ENCODE measurements around the gene LRRC1.
A peak's percentile ranks its signal among the peaks of the same experiment; 100 is the strongest.

Gene LRRC1

DNA sequence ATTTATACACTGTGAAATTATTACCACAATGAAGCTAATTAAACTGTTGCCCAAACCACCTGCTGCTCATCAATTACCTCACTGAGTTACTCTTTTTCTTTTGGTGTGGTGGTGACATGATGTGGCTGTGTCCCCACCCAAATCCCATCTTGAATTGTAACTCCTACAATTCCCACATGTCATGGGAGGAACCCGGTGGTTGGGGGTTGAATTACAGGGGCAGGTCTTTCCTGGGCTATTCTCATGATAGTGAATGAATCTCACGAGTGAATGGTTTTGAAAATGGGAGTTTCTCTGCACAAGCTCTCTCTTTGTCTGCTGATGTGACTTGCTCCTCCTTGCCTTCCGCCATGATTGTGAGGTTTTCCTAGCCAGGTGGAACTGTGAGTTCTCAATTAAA is 145.0 kb downstream of the LRRC1 start:
- Histone ChIP-seq H2BK120ac (ENCODE audit: low read depth, low read length) (no peak overlapping the region), H2AK5ac (ENCODE audit: low read length) (no peak overlapping the region), H3K56ac (ENCODE audit: low read length) (no peak overlapping the region), H3K4ac (ENCODE audit: low read depth, low read length) (no peak overlapping the region), H2BK5ac (ENCODE audit: low read length) (no peak overlapping the region), H4K8ac (ENCODE audit: low read depth, low read length) (no peak overlapping the region), H3K27me3 (ENCODE audit: insufficient read depth, low read length, poor library complexity) (no peaks in the 10 kb centered on the region), H3K4me3 (ENCODE audit: low read length) (no peak overlapping the region), H3K79me2 (ENCODE audit: control insufficient read depth, insufficient read depth, low read length) (no peaks in the 10 kb centered on the region), H4K5ac (ENCODE audit: low read length) (no peak overlapping the region), H3K36me3 (ENCODE audit: control insufficient read depth, insufficient read depth, low read length) (no peaks in the 10 kb centered on the region), H3K27ac (ENCODE audit: low read depth, low read length) (no peak overlapping the region), H3K23ac (ENCODE audit: low read length) (no peak overlapping the region), H3K18ac (ENCODE audit: low read length) (no peak overlapping the region), H3K9ac (ENCODE audit: low read length) (no peak overlapping the region), H3K4me1 (ENCODE audit: control insufficient read depth, low read depth, low read length) (no peaks in the 10 kb centered on the region), H3K4me2 (ENCODE audit: low read length) (no peak overlapping the region), H3K79me1 (ENCODE audit: low read length) (no peaks in the 10 kb centered on the region), H2BK15ac (replicated peaks; ENCODE audit: low read depth) (no peak overlapping the region)
- WGBS (ENCODE audit: extremely low coverage, insufficient coverage, low lambda C conversion rate): no CpG with 5 or more reads among the region's 3 CpGs
- peak; percentile 36 for DNase-seq

DNA sequence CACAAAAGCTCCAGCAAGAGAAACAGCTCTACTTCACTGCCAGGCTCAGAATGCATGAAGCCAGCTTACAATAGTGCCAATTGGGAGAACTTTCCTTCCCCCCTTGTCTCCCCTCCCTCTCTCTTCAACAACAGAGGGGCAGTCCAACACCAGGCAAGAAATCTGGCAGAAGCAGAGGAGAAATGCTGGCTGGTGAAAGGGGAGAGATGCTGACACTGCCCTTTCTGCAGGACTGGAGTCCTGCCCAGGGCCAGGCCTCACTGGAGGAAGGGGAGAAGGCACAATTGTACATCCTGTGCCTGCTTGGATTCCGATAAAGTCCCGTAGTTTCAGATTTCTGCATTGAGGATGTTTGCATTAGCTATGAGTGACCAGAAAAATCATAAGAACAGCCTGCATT is 148.6 kb downstream of the LRRC1 start:
- no peak overlapping the region for H2AK5ac ChIP-seq (ENCODE audit: low read length)
- DNase-seq: no peak
- H2BK120ac ChIP-seq (ENCODE audit: low read depth, low read length): no peak overlapping the region
- H3K79me2 ChIP-seq (ENCODE audit: control insufficient read depth, insufficient read depth, low read length): no peaks in the 10 kb centered on the region
- H3K18ac ChIP-seq (ENCODE audit: low read length): no peak overlapping the region
- H3K4me1 ChIP-seq (ENCODE audit: control insufficient read depth, low read depth, low read length): no peaks in the 10 kb centered on the region
- no peak overlapping the region for H2BK15ac ChIP-seq (replicated peaks; ENCODE audit: low read depth)
- no peak overlapping the region for H3K27ac ChIP-seq (ENCODE audit: low read depth, low read length)
- no peak overlapping the region for H4K8ac ChIP-seq (ENCODE audit: low read depth, low read length)
- no peak overlapping the region for H3K9ac ChIP-seq (ENCODE audit: low read length)
- no peak overlapping the region for H3K56ac ChIP-seq (ENCODE audit: low read length)
- WGBS (ENCODE audit: extremely low coverage, insufficient coverage, low lambda C conversion rate): no CpG with 5 or more reads among the region's 2 CpGs
- no peaks in the 10 kb centered on the region for H3K79me1 ChIP-seq (ENCODE audit: low read length)
- no peak overlapping the region for H2BK5ac ChIP-seq (ENCODE audit: low read length)
- no peak overlapping the region for H3K4me3 ChIP-seq (ENCODE audit: low read length)
- no peak overlapping the region for H3K23ac ChIP-seq (ENCODE audit: low read length)
- H3K36me3 ChIP-seq (ENCODE audit: control insufficient read depth, insufficient read depth, low read length): no peaks in the 10 kb centered on the region
- H4K5ac ChIP-seq (ENCODE audit: low read length): no peak overlapping the region
- H3K4ac ChIP-seq (ENCODE audit: low read depth, low read length): no peak overlapping the region
- H3K27me3 ChIP-seq (ENCODE audit: insufficient read depth, low read length, poor library complexity): no peaks in the 10 kb centered on the region
- no peak overlapping the region for H3K4me2 ChIP-seq (ENCODE audit: low read length)

- H3K4me3 ChIP-seq (ENCODE audit: low read length): no peak overlapping the region
- H3K9ac ChIP-seq (ENCODE audit: low read length): no peak overlapping the region
- no peaks in the 10 kb centered on the region for H3K79me1 ChIP-seq (ENCODE audit: low read length)
- no peaks in the 10 kb centered on the region for H3K27me3 ChIP-seq (ENCODE audit: insufficient read depth, low read length, poor library complexity)
- no peaks in the 10 kb centered on the region for H3K4me1 ChIP-seq (ENCODE audit: control insufficient read depth, low read depth, low read length)
- no peak for DNase-seq
- H3K23ac ChIP-seq (ENCODE audit: low read length): no peak overlapping the region
- H3K18ac ChIP-seq (ENCODE audit: low read length): no peak overlapping the region
- H3K56ac ChIP-seq (ENCODE audit: low read length): no peak overlapping the region
- H3K36me3 ChIP-seq (ENCODE audit: control insufficient read depth, insufficient read depth, low read length): no peaks in the 10 kb centered on the region
- H2BK120ac ChIP-seq (ENCODE audit: low read depth, low read length): no peak overlapping the region
- H3K27ac ChIP-seq (ENCODE audit: low read depth, low read length): no peak overlapping the region
- no peaks in the 10 kb centered on the region for H3K79me2 ChIP-seq (ENCODE audit: control insufficient read depth, insufficient read depth, low read length)
- H4K8ac ChIP-seq (ENCODE audit: low read depth, low read length): no peak overlapping the region
- no peak overlapping the region for H4K5ac ChIP-seq (ENCODE audit: low read length)
- H2BK5ac ChIP-seq (ENCODE audit: low read length): no peak overlapping the region
- H3K4ac ChIP-seq (ENCODE audit: low read depth, low read length): no peak overlapping the region
- WGBS (ENCODE audit: extremely low coverage, insufficient coverage, low lambda C conversion rate): no CpG with 5 or more reads among the region's 4 CpGs
- no peak overlapping the region for H3K4me2 ChIP-seq (ENCODE audit: low read length)
- no peak overlapping the region for H2BK15ac ChIP-seq (replicated peaks; ENCODE audit: low read depth)
- no peak overlapping the region for H2AK5ac ChIP-seq (ENCODE audit: low read length)
These were observed 149.3 kb downstream of the LRRC1 start for GRCh38 chr6:53944091-53944490.

DNA sequence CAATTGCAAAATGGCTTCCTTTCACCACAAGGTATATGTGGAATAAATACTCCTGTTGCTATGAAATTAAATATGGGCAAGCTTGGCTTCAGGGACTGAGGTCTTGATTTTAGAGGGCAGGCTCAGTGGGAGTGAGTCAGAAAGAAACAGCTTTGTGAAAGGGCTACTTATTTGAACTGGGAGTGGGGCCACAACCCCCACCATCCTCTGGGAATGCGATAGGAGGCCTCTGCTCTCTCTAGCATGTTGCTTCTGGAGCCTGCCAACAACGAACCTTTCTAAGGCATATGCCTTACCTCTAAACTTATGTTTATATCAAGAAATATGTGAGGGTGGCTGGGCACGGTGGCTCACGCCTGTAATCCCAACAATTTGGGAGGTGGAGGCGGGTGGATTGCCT is 149.7 kb downstream of the LRRC1 start:
- no peak for DNase-seq
- H3K18ac ChIP-seq (ENCODE audit: low read length): no peak overlapping the region
- H3K4me2 ChIP-seq (ENCODE audit: low read length): no peak overlapping the region
- H4K5ac ChIP-seq (ENCODE audit: low read length): no peak overlapping the region
- WGBS (ENCODE audit: extremely low coverage, insufficient coverage, low lambda C conversion rate): no CpG with 5 or more reads among the region's 5 CpGs
- H3K9ac ChIP-seq (ENCODE audit: low read length): no peak overlapping the region
- no peak overlapping the region for H3K4ac ChIP-seq (ENCODE audit: low read depth, low read length)
- no peaks in the 10 kb centered on the region for H3K36me3 ChIP-seq (ENCODE audit: control insufficient read depth, insufficient read depth, low read length)
- no peaks in the 10 kb centered on the region for H3K27me3 ChIP-seq (ENCODE audit: insufficient read depth, low read length, poor library complexity)
- no peak overlapping the region for H3K23ac ChIP-seq (ENCODE audit: low read length)
- no peak overlapping the region for H2BK15ac ChIP-seq (replicated peaks; ENCODE audit: low read depth)
- H2BK120ac ChIP-seq (ENCODE audit: low read depth, low read length): no peak overlapping the region
- no peak overlapping the region for H3K56ac ChIP-seq (ENCODE audit: low read length)
- no peak overlapping the region for H2BK5ac ChIP-seq (ENCODE audit: low read length)
- no peaks in the 10 kb centered on the region for H3K79me1 ChIP-seq (ENCODE audit: low read length)
- H2AK5ac ChIP-seq (ENCODE audit: low read length): no peak overlapping the region
- H4K8ac ChIP-seq (ENCODE audit: low read depth, low read length): no peak overlapping the region
- H3K79me2 ChIP-seq (ENCODE audit: control insufficient read depth, insufficient read depth, low read length): no peaks in the 10 kb centered on the region
- no peak overlapping the region for H3K27ac ChIP-seq (ENCODE audit: low read depth, low read length)
- H3K4me1 ChIP-seq (ENCODE audit: control insufficient read depth, low read depth, low read length): no peaks in the 10 kb centered on the region
- no peak overlapping the region for H3K4me3 ChIP-seq (ENCODE audit: low read length)

DNA sequence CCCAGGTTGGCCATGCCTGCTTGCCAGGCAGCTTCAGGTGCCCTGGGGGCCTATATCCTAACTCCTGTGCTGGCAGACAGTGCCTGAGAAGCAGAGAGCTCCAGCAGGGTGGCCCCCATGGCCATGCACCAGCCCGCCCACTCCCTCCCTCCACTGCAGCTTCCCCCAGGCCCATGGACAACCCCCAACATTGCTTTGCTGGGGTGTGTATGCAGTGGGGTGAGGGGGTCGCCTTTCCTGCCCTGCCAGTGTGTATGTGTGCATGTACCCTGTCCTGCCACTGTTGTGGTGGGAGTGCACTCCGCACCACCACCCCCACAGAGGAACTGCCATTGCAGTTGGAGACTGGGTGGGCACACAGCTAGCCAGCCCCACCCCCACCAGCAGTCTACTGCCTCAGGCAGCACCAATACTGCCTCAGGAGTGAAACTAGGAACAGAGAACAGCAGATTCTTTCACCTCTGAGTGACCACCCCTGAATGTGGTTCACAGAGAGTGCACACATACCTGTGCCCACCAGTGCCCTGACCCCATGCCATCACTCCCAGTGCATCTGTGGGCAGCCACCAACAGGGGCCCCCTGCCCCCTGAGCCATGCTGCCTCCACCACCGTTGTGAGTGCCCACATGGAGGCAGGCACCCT is 151.1 kb downstream of the LRRC1 start:
- no peak overlapping the region for H2BK120ac ChIP-seq (ENCODE audit: low read depth, low read length)
- WGBS (ENCODE audit: extremely low coverage, insufficient coverage, low lambda C conversion rate): no CpG with 5 or more reads among the region's 4 CpGs
- H3K79me2 ChIP-seq (ENCODE audit: control insufficient read depth, insufficient read depth, low read length): no peaks in the 10 kb centered on the region
- no peak overlapping the region for H2BK5ac ChIP-seq (ENCODE audit: low read length)
- H3K56ac ChIP-seq (ENCODE audit: low read length): no peak overlapping the region
- no peak overlapping the region for H3K27ac ChIP-seq (ENCODE audit: low read depth, low read length)
- H3K4me3 ChIP-seq (ENCODE audit: low read length): no peak overlapping the region
- no peak overlapping the region for H3K4me2 ChIP-seq (ENCODE audit: low read length)
- H3K4ac ChIP-seq (ENCODE audit: low read depth, low read length): no peak overlapping the region
- H3K23ac ChIP-seq (ENCODE audit: low read length): no peak overlapping the region
- no peak overlapping the region for H4K5ac ChIP-seq (ENCODE audit: low read length)
- H3K27me3 ChIP-seq (ENCODE audit: insufficient read depth, low read length, poor library complexity): no peaks in the 10 kb centered on the region
- no peak overlapping the region for H3K18ac ChIP-seq (ENCODE audit: low read length)
- H3K79me1 ChIP-seq (ENCODE audit: low read length): no peaks in the 10 kb centered on the region
- no peaks in the 10 kb centered on the region for H3K4me1 ChIP-seq (ENCODE audit: control insufficient read depth, low read depth, low read length)
- no peak overlapping the region for H3K9ac ChIP-seq (ENCODE audit: low read length)
- H4K8ac ChIP-seq (ENCODE audit: low read depth, low read length): no peak overlapping the region
- H2AK5ac ChIP-seq (ENCODE audit: low read length): no peak overlapping the region
- no peak overlapping the region for H2BK15ac ChIP-seq (replicated peaks; ENCODE audit: low read depth)
- no peaks in the 10 kb centered on the region for H3K36me3 ChIP-seq (ENCODE audit: control insufficient read depth, insufficient read depth, low read length)
- DNase-seq: no peak

DNA sequence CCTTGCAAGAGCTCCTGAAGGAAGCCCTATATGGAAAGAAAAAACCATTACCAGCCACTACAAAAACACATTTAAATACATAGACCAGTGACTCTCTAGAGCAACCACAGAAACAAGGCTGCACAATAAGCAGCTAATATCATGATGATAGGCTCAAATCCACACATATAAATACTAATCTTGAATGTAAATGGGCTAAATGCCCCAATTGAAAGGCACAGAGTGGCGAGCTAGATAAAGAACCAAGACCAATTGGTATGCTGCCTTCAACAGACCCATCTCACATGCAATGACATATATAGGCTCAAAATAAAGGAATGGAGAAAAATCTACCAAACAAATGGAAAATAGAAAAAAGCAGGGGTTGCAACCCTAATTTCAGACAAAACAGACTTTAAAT is 153.0 kb downstream of the LRRC1 start:
- no peak for DNase-seq
- no peaks in the 10 kb centered on the region for H3K27me3 ChIP-seq (ENCODE audit: insufficient read depth, low read length, poor library complexity)
- no peak overlapping the region for H3K23ac ChIP-seq (ENCODE audit: low read length)
- no peak overlapping the region for H3K27ac ChIP-seq (ENCODE audit: low read depth, low read length)
- H3K4me3 ChIP-seq (ENCODE audit: low read length): no peak overlapping the region
- no peak overlapping the region for H3K9ac ChIP-seq (ENCODE audit: low read length)
- no peaks in the 10 kb centered on the region for H3K79me2 ChIP-seq (ENCODE audit: control insufficient read depth, insufficient read depth, low read length)
- H3K4me2 ChIP-seq (ENCODE audit: low read length): no peak overlapping the region
- no peaks in the 10 kb centered on the region for H3K36me3 ChIP-seq (ENCODE audit: control insufficient read depth, insufficient read depth, low read length)
- H2BK120ac ChIP-seq (ENCODE audit: low read depth, low read length): no peak overlapping the region
- H3K56ac ChIP-seq (ENCODE audit: low read length): no peak overlapping the region
- no peak overlapping the region for H3K18ac ChIP-seq (ENCODE audit: low read length)
- H3K4me1 ChIP-seq (ENCODE audit: control insufficient read depth, low read depth, low read length): no peaks in the 10 kb centered on the region
- WGBS (ENCODE audit: extremely low coverage, insufficient coverage, low lambda C conversion rate): no CpG with 5 or more reads among the region's 1 CpG
- no peak overlapping the region for H2AK5ac ChIP-seq (ENCODE audit: low read length)
- no peak overlapping the region for H4K5ac ChIP-seq (ENCODE audit: low read length)
- H3K79me1 ChIP-seq (ENCODE audit: low read length): no peaks in the 10 kb centered on the region
- no peak overlapping the region for H3K4ac ChIP-seq (ENCODE audit: low read depth, low read length)
- H2BK5ac ChIP-seq (ENCODE audit: low read length): no peak overlapping the region
- no peak overlapping the region for H2BK15ac ChIP-seq (replicated peaks; ENCODE audit: low read depth)
- H4K8ac ChIP-seq (ENCODE audit: low read depth, low read length): no peak overlapping the region

Data from mesendoderm (in vitro differentiated cells).